ENCODE data around the gene PITHD1.

DNA sequence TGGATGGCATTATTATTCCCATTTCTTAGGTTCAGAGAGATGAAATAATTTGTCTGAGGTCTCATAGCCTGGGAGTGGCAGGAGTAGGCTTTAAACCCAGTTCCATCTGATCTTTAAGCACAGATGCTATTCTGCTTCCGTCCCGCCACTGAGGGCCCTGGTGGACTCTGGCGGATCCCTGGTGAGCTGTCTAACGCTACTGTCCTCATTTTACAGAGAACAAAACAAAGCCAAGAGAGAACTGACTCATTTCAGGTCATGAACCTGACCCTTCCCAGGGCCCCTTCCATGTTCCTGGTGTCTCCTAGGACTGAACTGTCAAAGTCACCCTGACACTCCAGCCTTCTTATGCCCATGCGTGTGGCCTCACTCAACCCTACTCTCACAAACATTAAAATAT, 25.5 kb downstream of the PITHD1 start:
- no peak for TF ChIP-seq GATA2 (IDR thresholded peaks at IDR 0.05; ENCODE audit: low read depth, low read length)
- TF ChIP-seq GATA3 (IDR thresholded peaks at IDR 0.05; ENCODE audit: low read depth, low read length) = no peak

All from SH-SY5Y (cell line).